ENCODE data around the gene GBF1. TPM values are rescaled to one million over a fixed set of nuclear protein-coding genes. Genes with fewer than 3 reads are reported as not detected.

Gene GBF1
- total RNA-seq, 1 donor from 2014 or later, result 8.7 TPM

- H3K27me3 ChIP-seq (ENCODE audit: control insufficient read depth, insufficient read depth, low read length), result peaks cover 13% of the 10 kb centered on the region
- no peak overlapping the region for H3K4me3 ChIP-seq (ENCODE audit: low read depth, low read length)
- no peaks in the 10 kb centered on the region for H3K36me3 ChIP-seq (ENCODE audit: control insufficient read depth, insufficient read depth, low read length)
- TF ChIP-seq CTCF (IDR thresholded peaks at IDR 0.05; ENCODE audit: insufficient read depth, low read length, severe bottlenecking), result no peak
- no peak for FAIRE-seq
- no peak for DNase-seq (ENCODE audit: low read depth)
Observed at GRCh38 chr10:102416283-102416682, 171.0 kb downstream of the GBF1 start.

- H3K27me3 ChIP-seq (ENCODE audit: control insufficient read depth, insufficient read depth, low read length), result peaks cover 10% of the 10 kb centered on the region
- no peak overlapping the region for H3K4me3 ChIP-seq (ENCODE audit: low read depth, low read length)
- FAIRE-seq (no peak), DNase-seq (ENCODE audit: low read depth) (no peak)
- no peak for TF ChIP-seq CTCF (IDR thresholded peaks at IDR 0.05; ENCODE audit: insufficient read depth, low read length, severe bottlenecking)
- no peaks in the 10 kb centered on the region for H3K36me3 ChIP-seq (ENCODE audit: control insufficient read depth, insufficient read depth, low read length)
Observed at GRCh38 chr10:102416695-102417094, 171.4 kb downstream of the GBF1 start.

- Histone ChIP-seq H3K27me3 (ENCODE audit: control insufficient read depth, insufficient read depth, low read length) (peaks cover 4% of the 10 kb centered on the region), H3K36me3 (ENCODE audit: control insufficient read depth, insufficient read depth, low read length) (peaks cover 7% of the 10 kb centered on the region), H3K4me3 (ENCODE audit: low read depth, low read length) (peak within 1 kb of the TSS; percentile 89)
- no peak for TF ChIP-seq CTCF (IDR thresholded peaks at IDR 0.05; ENCODE audit: insufficient read depth, low read length, severe bottlenecking)
- no peak for DNase-seq (ENCODE audit: low read depth)
- no peak for FAIRE-seq
Observed at GRCh38 chr10:102418622-102419268, 173.4 kb downstream of the GBF1 start, which contains the start of gene PSD. TSS of gene PSD (minus strand) at chr10:102418785. CDS start at chr10:102417038, 1,747 bp downstream.

GRCh38 chr10:102419269-102420180 lies 174.2 kb downstream of the GBF1 start:
- DNase-seq (ENCODE audit: low read depth) (no peak), FAIRE-seq (no peak)
- H3K27me3 ChIP-seq (ENCODE audit: control insufficient read depth, insufficient read depth, low read length), result peaks cover 4% of the 10 kb centered on the region
- H3K4me3 ChIP-seq (ENCODE audit: low read depth, low read length), result peak overlapping the region; percentile 89
- H3K36me3 ChIP-seq (ENCODE audit: control insufficient read depth, insufficient read depth, low read length), result peaks cover 9% of the 10 kb centered on the region
- no peak for TF ChIP-seq CTCF (IDR thresholded peaks at IDR 0.05; ENCODE audit: insufficient read depth, low read length, severe bottlenecking)

GRCh38 chr10:102420181-102420713 lies 174.9 kb downstream of the GBF1 start:
- DNase-seq (ENCODE audit: low read depth) (no peak), FAIRE-seq (no peak)
- Histone ChIP-seq H3K36me3 (ENCODE audit: control insufficient read depth, insufficient read depth, low read length) (peaks cover 9% of the 10 kb centered on the region), H3K27me3 (ENCODE audit: control insufficient read depth, insufficient read depth, low read length) (peaks cover 2% of the 10 kb centered on the region), H3K4me3 (ENCODE audit: low read depth, low read length) (peak overlapping the region; percentile 89)
- TF ChIP-seq CTCF (IDR thresholded peaks at IDR 0.05; ENCODE audit: insufficient read depth, low read length, severe bottlenecking), result no peak

Measured in bronchial epithelial cell (primary cell).